GM12874 (cell line): ENCODE results near the gene LMNA.

Experiments
- TF ChIP-seq, protein P1 (sequence below): IDR thresholded peaks from 2 replicates; pipeline ENCODE4 v1.5.1; 2011; ENCODE audit warnings: low read depth, mild to moderate bottlenecking, control low read depth, low read length, moderate library complexity; ENCODE audit not compliant: insufficient read depth

Gene LMNA

GRCh38 chr1:156122519-156123355 lies 8.2 kb downstream of the LMNA start:
- TF ChIP-seq, protein P1, sequence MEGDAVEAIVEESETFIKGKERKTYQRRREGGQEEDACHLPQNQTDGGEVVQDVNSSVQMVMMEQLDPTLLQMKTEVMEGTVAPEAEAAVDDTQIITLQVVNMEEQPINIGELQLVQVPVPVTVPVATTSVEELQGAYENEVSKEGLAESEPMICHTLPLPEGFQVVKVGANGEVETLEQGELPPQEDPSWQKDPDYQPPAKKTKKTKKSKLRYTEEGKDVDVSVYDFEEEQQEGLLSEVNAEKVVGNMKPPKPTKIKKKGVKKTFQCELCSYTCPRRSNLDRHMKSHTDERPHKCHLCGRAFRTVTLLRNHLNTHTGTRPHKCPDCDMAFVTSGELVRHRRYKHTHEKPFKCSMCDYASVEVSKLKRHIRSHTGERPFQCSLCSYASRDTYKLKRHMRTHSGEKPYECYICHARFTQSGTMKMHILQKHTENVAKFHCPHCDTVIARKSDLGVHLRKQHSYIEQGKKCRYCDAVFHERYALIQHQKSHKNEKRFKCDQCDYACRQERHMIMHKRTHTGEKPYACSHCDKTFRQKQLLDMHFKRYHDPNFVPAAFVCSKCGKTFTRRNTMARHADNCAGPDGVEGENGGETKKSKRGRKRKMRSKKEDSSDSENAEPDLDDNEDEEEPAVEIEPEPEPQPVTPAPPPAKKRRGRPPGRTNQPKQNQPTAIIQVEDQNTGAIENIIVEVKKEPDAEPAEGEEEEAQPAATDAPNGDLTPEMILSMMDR = no peak

GRCh38 chr1:156123356-156124196 lies 9.1 kb downstream of the LMNA start:
- TF ChIP-seq, protein P1 = peak; percentile 40; the same call in 1 of the 2 replicates

DNA sequence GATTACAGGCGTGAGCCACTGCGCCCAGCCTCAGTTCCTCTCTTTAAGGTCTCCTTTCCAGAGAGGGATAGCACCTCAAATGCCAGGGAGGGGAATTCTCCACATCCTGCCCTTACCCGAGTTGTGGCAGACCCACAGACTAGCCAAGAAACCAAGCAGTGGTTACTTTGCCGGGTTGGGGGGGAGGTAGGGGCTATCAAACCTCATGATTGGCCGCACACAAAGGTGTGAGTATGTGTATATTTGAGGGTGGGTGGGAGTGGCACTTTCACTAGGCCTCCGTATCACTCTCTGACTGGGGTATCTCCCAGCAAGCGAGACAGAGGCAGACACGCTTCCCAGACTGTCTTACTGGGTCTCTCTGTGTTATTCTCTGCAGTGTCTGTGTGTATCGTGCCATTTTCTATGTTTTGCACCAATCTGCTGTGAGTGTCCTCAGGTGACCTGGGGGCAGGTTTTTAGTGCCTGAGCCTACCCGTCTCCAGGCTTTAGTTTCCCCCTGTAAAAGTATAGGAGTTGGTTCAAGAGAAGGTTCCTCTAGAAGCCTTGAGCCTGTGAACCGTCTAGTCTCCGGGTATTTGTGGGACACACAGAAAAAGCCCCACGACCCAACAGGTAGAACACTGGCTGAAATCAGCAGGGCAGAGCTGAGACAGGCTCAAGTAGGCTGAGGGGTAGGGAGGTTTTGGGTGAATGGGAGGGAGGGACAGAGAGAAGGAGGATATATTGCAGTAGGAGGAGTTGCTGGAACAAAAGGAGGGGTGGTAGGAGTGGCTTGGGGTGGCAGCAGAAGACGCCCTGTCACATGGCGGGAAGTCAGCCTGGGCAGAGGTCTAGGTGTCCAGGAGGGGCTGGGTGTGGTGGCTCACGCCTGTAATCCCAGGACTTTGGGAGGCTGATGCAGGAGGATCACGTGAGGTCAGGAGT lies 10.3 kb downstream of the LMNA start:
- TF ChIP-seq, protein P1 = no peak

GRCh38 chr1:156126043-156126629 lies 11.6 kb downstream of the LMNA start:
- TF ChIP-seq, protein P1 = peak; percentile 58

DNA sequence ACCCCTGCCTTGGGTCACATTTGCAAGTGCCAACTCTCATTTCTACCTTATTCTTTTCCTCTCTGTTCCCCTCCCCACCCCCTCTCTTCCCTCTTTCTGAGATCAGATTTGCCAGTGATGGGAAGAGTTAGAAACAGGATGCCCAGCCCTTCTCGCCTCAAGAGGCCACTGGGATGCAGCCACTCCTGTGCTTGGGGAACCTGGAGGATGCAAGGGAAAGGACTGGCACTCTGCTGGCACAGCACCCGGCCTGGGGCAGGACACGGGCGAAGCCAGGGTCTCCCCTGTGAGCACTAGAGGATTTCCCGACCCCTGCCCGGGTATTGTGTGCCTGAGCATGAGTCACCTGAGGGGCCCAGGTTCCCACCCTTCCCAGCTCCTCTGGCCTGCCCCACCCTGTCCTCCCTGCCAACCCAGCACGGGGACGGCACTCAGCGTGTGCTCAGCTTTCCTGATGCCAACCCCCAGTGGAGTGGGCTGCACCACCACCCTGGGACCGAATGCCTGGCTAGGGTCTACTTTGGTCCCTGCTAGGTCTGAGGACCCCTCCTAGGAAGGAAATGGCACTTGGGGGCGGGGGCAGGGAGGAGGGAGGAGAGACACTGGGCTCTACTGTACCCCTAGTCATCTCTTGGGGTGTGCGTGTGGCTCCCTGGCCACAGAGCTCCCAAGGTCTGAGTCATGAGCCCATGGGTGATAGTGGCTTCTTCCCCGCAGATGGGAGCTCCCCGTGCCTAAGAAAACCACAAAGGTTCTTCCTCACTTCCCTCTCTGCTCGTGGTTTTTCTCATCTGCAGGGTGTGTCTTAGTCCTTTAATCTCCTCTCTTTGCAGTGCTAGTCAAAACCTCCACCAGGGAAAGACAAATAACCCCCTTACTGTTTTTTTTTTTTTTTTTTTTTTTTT lies 12.4 kb downstream of the LMNA start:
- TF ChIP-seq, protein P1 = no peak

GRCh38 chr1:156128308-156128653 lies 13.8 kb downstream of the LMNA start:
- TF ChIP-seq, protein P1 = no peak
